ENCODE data around the gene SRGAP3. TPM values are rescaled to one million over a fixed set of nuclear protein-coding genes. Genes with fewer than 3 reads are reported as not detected.

SRGAP3 gene
- total and polyA plus RNA-seq, 10 of the 15 experiments (the other 5 are each of a cell fraction or from before 2014, with no cell fraction given): 0.32 to 1.7 (median 0.99) TPM

GRCh38 chr3:9244495-9245183, 4.8 kb downstream of the SRGAP3 start:
- SMC1A ChIA-PET (ENCODE audit: uncharacterized antibody, unreplicated experiment): interaction anchor here (1.3 kb wide), 1 partner anchor 163 kb away, joined by 3 read pairs; no protein-coding TSS in a partner anchor
- CTCF ChIA-PET: no interaction called here
- Histone ChIP-seq H3K4me1 (ENCODE audit: control insufficient read depth, insufficient read depth, low read length) (no peaks in the 10 kb centered on the region), H3K4me3 (no peak overlapping the region), H3K9me3 (replicated peaks; ENCODE audit: control insufficient read depth, insufficient read depth, low read length) (no peaks in the 10 kb centered on the region), H3K27me3 (replicated peaks in 1 of 2; ENCODE audit: control insufficient read depth in 2 of 2, insufficient read depth in 2 of 2, low read length in 1 of 2) (no peaks in the 10 kb centered on the region; a peak in 1 of 4 replicates), H3K36me3 (ENCODE audit: control insufficient read depth in 2 of 2, insufficient read depth in 2 of 2, low read length in 1 of 2) (no peaks in the 10 kb centered on the region), H3K27ac (ENCODE audit: control insufficient read depth, insufficient read depth) (no peak overlapping the region), H4K20me1 (ENCODE audit: control insufficient read depth, insufficient read depth) (no peaks in the 10 kb centered on the region), H3K4me2 (ENCODE audit: control insufficient read depth, insufficient read depth) (no peak overlapping the region), H2AFZ (ENCODE audit: control insufficient read depth, low read depth, low read length) (no peak overlapping the region), H3K9ac (ENCODE audit: control insufficient read depth, insufficient read depth, low read length) (no peak overlapping the region), H3K79me2 (ENCODE audit: control insufficient read depth, insufficient read depth, low read length) (no peaks in the 10 kb centered on the region)
- WGBS (ENCODE audit: insufficient coverage, insufficient replicate concordance, low lambda C conversion rate, missing lambda C conversion rate): 0% methylated on average over 1 of the region's 1 CpG
- DNase-seq (ENCODE audit: low read depth, low spot score) (no peak), ATAC-seq (no peak), FAIRE-seq (no peak)
- POLR2A ChIA-PET: no interaction called here
- intact Hi-C loops (cut with micrococcal nuclease; ENCODE audit: unreplicated experiment): no loop called here
- in situ Hi-C loops (cut with MboI): no loop called here
- no TSS peak for BruUV-seq (replicated peaks)
- RAD21 ChIA-PET (ENCODE audit: unreplicated experiment): no interaction called here
- no peak for TF ChIP-seq POLR2A (IDR thresholded peaks at IDR 0.05; ENCODE audit: low read depth, low read length)
- TF ChIP-seq ZSCAN29 (IDR thresholded peaks at IDR 0.05): no peak
- no peak for TF ChIP-seq EED (IDR thresholded peaks at IDR 0.05; ENCODE audit: low read depth)
- no peak for TF ChIP-seq ATF2 (IDR thresholded peaks at IDR 0.05; ENCODE audit: low read length)
- TF ChIP-seq SIX5 (IDR thresholded peaks at IDR 0.05; ENCODE audit: low read depth, low read length, severe bottlenecking): no peak
- no peak for TF ChIP-seq NFYB (IDR thresholded peaks at IDR 0.05; ENCODE audit: insufficient read depth, low read depth, low read length)
- TF ChIP-seq NBN (IDR thresholded peaks at IDR 0.05): no peak
- TF ChIP-seq ESRRA (IDR thresholded peaks at IDR 0.05; ENCODE audit: low read length): no peak
- no peak for TF ChIP-seq ZNF24 (IDR thresholded peaks at IDR 0.05)
- no peak for TF ChIP-seq SMC3 (IDR thresholded peaks at IDR 0.05; ENCODE audit: borderline replicate concordance, low read length)
- TF ChIP-seq MAX (IDR thresholded peaks at IDR 0.05; ENCODE audit: low read depth, low read length): no peak
- TF ChIP-seq TBL1XR1 (IDR thresholded peaks at IDR 0.05; ENCODE audit: low read depth, low read length): no peak
- TF ChIP-seq SMAD1 (IDR thresholded peaks at IDR 0.05; ENCODE audit: low read depth, partially characterized antibody): no peak
- TF ChIP-seq PKNOX1 (IDR thresholded peaks at IDR 0.05): no peak
- TF ChIP-seq USF2 (IDR thresholded peaks at IDR 0.05; ENCODE audit: borderline replicate concordance, low read depth, low read length): no peak
- TF ChIP-seq TAF1 (IDR thresholded peaks at IDR 0.05; ENCODE audit: borderline replicate concordance, low read depth, low read length): no peak
- no peak for TF ChIP-seq ZBTB40 (IDR thresholded peaks at IDR 0.05; ENCODE audit: borderline replicate concordance)
- no peak for TF ChIP-seq SIN3A (IDR thresholded peaks at IDR 0.05; ENCODE audit: low read depth, low read length)
